Stimulated activated CD8-positive, alpha-beta memory T cell treated with anti-CD3 and anti-CD28 coated beads, Interleukin-15, amount 100 ng/mL, for 24 hours (primary cell): ENCODE results near the gene EMILIN2.

ENCODE experiments used
- DNase-seq: peaks from one replicate; pipeline ENCODE4 v3.0.0-alpha.2; 2020; ENCODE audit warnings: low read depth

Gene EMILIN2

DNA sequence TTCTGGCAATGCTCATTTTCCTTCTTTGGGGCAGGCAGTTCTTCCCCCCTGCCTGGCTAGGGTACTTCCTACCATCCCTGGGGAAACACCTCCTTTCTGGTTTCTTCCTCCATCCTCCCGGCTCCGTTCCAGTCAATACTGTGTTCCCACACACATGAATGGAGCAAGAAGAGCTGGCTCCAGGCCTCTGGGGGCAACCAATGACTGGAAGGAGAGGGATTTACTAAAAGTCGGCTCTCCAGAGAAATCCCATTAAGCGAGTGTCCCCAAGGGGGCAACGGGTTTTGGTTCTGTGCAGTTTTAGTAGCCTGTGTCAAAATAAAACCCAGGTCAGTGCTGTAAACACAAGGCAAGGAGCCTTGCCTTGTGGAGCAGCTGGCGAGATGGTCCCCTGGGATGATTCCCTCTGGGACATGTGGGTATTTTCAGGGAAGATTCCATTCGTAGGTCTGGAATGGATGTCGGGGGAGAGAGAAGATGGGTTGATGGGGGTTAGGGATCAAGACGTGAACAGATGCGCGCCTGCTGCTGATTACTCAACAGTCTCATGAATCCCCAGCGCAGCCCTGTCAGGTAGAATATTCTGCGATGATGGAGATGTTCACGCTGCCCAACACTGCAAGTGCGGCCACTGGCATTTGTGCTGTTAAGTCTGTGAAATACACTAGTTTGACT lies 32.0 kb downstream of the EMILIN2 start:
- no peak for DNase-seq

GRCh38 chr18:2879889-2880288 lies 33.1 kb downstream of the EMILIN2 start:
- no peak for DNase-seq

GRCh38 chr18:2880473-2880872 lies 33.7 kb downstream of the EMILIN2 start:
- no peak for DNase-seq

DNA sequence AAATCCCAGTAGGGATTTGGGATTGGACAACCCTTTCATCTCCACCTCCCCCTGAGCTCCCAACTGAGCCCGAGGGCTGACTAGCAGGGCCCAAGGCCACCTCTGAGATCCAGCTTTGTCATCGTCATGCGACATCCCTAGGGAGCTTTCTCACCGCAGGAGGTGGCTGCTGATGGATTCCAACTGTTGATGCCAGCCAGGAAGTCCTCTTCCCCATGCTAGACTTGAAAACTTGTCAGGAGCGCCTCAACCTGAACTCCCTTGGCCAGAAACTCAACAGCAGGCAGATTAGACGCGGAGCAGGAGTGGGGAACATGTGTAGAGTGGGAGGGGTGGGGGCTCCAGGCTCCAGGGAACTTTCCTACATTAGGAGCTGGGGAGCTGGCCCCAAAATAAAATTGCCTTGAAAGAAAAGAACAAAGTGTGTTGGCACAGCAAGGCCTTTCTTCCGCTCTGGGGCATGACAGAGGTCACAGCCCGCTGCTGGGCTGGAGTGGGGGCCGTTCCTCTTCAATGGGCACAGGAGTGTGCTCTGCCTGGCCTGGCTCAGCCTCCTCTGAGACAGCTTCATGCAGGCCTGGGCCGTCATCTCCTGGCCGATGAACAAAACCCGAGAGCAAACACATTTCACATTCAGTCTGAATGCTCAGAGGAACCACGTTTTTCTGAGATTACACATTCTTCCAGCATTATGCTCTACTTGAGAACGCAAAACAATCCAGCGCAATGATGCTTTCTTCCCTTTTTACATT lies 34.5 kb downstream of the EMILIN2 start:
- no peak for DNase-seq

DNA sequence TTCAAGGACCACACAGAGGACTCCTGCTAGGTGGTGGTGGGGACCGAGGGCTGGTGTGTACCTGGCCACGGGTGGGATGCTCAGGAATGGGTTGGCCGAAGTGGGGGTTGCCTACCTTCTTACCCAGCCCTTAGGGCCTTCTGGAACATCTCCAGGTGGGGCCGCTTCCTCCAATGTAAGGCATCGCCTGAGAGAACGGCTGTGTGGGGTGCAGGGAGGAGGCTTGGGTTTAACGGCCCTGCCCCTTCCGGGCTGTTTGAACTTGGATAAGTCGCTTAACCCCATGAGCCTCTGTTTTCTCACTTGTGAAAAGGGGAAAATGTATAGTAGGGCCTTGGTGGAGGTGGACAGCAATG lies 35.0 kb downstream of the EMILIN2 start:
- DNase-seq, result no peak

DNA sequence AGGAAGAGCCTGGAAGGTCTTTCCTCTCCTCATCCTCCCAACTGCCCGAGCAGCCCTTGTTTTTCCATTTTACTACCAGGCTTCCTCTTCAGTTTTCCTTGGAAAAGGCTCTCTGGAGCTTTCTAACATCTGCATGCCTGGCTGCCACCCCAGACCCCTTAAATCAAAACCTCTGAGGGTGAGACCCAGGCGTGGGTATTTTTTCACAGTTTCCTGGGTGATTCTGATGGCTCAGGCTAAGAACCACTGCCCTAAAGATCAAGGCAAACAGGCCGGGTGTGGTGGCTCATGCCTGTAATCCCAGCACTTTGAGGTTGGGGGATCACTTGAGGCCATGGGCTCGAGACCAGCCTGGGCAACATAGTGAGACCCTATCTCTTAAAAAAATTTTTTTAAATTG lies 35.4 kb downstream of the EMILIN2 start:
- no peak for DNase-seq

DNA sequence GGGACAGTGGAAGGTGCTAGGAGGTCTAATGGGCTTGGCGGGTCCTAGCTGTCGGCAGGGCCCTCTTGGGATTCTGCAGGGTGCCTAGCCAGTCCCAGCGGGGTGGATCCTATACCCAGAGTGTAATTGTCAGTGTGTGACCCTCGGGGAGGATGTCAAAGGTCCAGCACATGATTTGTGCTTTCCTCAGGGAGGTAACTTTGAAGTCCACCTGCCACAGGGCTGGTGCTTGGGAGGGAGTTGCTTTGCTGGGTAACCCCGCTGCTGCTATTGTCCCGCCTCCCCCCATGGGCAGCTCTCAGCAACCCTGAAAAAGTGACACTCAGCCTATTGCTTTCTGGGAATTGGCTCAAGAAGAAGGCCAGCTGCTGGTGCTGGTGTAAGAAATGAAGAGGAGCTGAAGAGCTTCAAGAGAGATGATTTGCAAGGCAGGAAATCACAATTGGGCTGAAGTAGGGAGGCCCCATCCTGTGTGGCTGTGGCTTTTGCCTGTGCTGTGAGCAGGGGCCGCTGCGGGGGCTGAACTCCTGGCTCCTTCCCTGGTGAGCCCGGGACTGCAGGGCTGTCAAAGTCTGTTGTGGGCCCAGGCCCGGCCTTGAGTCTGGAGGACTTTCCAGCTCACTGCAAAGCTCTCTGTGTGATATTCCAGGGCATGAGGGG lies 36.4 kb downstream of the EMILIN2 start:
- DNase-seq, result no peak

GRCh38 chr18:2884706-2885285 lies 38.0 kb downstream of the EMILIN2 start:
- no peak for DNase-seq

DNA sequence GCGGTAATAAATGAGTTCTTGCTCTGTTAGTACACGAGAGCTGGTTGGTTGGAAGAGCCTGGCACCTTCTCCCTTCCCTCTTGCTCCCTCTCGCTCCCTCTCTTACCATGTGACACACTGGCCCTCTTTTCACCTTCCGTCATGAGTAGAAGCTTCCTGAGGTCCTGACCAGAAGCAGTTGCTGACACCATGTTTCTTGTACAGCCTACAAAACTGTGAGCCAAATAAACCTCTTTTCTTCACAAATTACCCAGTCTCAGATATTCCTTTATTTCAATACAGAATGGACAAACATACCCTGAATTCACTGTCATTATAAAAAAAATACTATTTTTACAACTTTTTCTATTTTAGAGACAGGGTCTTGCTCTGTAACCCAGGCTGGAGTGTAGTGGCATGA lies 40.7 kb downstream of the EMILIN2 start:
- DNase-seq, result no peak

DNA sequence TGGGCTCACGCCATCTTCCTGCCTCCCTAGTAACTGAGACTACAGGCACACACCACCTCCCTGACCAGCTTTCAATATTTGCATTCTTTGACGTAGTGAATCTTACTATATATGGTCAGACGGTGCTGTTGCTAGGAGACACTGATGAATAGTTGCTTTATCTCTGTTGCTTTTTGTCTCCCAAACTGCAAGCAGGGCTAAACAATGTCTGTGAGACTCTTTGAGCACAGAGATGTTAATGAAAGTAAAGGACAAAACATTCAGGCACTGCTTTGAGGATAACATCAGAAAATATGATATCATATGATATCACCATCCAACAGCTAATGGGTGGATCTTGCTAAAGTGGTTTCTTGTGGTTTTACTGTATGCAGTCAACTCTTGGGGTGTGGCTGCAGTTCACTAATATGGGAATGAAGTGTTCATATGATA lies 43.0 kb downstream of the EMILIN2 start:
- DNase-seq, result no peak

GRCh38 chr18:2890606-2891005 lies 43.8 kb downstream of the EMILIN2 start:
- DNase-seq, result no peak

DNA sequence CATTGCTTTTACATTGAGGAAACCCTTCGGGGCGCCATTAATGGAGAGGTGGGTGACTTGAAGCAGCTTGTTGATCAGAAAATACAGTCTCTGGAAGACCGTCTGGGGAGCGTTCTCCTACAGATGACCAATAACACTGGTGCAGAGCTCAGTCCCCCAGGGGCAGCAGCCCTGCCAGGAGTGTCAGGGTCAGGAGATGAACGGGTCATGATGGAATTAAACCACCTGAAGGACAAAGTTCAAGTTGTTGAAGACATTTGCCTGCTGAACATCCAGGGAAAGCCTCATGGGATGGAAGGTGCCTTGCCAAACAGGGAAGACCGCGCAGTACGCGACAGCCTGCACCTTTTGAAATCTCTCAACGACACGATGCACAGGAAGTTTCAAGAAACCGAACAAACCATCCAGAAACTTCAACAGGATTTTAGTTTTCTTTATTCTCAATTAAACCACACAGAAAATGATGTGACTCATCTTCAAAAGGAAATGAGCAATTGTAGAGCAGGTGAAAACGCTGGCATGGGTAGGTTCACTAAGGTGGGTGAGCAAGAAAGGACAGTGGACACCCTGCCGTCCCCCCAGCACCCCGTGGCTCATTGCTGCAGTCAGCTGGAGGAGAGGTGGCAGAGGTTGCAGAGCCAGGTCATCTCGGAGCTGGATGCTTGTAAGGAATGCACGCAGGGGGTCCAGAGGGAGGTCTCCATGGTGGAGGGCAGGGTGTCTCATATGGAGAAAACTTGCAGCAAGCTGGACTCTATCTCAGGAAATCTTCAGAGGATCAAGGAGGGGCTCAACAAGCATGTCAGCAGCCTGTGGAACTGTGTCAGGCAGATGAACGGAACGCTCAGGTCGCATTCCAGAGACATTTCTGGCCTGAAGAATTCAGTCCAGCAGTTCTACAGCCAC lies 45.0 kb downstream of the EMILIN2 start:
- no peak for DNase-seq

DNA sequence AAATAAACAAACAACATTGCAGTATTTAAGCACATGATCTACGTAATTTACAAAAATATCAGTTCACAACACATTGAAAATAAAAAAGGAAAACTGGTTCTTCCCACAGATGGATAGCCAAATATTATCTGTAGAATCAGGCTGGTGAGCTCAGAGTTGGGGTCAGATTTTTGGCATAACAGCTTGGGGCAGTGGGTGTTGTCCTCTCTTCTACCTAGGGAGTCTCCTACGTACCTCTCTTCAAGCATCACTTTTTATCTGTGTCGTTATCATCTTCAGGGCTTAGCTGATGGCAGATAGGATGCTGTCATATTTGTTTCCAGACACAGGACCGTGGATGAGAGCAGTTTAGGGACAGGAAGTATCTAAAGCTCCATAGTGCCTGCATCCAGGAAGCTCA lies 46.2 kb downstream of the EMILIN2 start:
- no peak for DNase-seq

GRCh38 chr18:2893676-2894075 lies 46.9 kb downstream of the EMILIN2 start:
- no peak for DNase-seq

DNA sequence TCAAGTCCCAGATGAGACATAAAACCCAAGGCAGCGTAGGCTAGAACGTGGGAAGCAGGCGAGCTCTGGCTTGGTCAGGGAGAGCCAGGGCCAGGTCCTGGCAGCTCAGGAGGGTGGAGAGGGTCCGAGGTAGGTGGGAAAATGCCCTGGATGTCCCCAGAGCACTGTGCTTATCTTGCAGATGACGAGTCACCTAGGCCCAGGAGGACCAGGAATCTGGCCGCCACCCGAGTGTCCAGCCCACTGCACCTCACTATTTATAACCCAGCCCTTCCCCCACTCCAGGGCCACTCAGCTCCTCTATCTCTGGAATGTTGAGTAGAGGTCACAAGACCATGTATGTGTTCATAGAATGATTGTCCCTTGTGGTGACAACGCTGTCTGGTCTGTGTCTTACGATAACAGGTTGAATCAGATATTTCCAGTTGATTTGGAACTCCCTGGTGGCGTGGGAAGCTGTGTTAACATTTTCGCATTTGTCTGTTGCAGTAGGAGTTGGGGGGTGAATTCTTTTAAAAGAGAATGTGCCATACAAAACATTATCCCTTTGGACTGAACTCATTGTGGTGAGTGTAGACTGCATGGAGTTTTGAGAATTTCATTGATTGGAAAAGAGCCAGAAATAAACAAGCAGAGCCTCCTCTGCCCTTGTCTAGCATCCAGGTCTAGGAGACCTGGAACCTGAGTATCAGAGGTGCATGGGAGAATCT lies 47.5 kb downstream of the EMILIN2 start:
- DNase-seq, result no peak

DNA sequence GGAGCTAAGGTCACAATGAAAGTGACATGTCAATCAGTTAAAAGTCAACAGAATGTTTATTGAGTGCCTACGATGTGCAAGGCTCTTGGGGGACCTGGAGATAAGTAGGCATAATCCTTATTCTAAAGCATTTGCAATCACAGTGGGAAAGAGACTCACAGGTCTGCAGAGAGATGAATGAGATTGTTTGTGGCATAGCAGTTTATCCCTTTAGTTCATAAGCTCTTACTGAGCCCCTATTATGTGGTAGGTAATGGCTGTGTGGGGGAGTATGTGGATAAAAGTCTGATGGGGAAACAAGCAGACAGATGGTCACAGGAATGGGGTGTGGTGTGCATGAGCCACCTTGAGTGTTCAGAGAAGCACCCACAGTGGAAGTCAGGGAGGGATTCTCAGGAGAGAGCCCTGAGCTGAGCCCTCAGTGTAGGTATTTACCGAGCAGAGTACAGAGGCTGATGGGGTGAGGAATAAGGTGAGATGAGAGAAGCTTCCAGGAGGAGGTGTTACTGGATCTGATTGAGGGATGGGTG lies 48.1 kb downstream of the EMILIN2 start:
- DNase-seq, result no peak

DNA sequence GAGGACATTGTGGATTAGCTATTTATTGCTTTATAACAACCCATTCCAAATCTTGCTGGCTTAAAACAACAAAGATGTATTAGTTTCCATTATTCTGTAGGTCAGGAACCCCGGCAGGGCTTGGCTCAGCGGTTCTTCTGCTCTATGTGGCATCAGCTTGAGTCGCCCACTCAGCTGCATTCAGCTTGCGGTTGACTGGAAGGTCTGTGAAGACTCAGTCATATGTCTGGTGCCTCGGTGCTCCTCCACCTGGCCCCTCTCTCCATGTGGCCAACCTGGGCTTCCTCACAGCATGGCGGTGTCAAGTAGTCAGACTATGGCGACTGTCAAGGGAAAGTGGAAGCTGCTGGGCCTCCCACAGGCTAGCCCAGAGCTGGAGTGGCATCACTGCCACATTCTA lies 48.6 kb downstream of the EMILIN2 start:
- no peak for DNase-seq

DNA sequence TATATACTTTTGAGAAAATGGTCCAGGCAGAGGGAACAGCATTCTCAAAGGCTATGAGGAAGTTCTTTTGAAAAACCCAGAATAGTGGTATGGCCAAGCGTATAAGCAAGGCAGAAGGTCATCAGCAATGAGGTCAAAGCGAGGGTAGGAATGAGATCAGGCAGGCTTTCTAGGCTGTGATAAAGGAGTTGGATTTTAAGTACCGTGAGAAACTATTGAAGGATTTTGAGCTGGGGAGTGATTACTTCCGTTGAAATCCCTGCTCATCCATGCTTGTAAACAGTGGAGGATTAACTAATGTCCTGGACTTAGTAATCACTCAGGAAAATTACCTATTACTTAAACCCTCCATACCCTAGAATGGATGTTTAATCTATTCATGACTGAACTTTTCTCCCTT lies 50.2 kb downstream of the EMILIN2 start:
- no peak for DNase-seq

GRCh38 chr18:2897448-2898185 lies 50.8 kb downstream of the EMILIN2 start:
- no peak for DNase-seq

GRCh38 chr18:2898186-2898640 lies 51.4 kb downstream of the EMILIN2 start:
- no peak for DNase-seq
